Right cardiac atrium (tissue), 5 donors: Measurements from ENCODE around the gene MON2. TPM values are rescaled to one million over a fixed set of nuclear protein-coding genes. Genes with fewer than 3 reads are reported as not detected.
A peak's percentile ranks its signal among the peaks of the same experiment; 100 is the strongest.

Experiments
- ATAC-seq, 2 donors: fragments of 200-7000 bp; cut with Tn5 transposase; one replicate each; pipeline versions ENCODE4 v1.8.0 to v1.9.1; 2020; ENCODE audit warnings: moderate library complexity in 2 of 2, mild to moderate bottlenecking in 1 of 2
- DNase-seq, 3 donors: peaks; one replicate each; pipeline ENCODE4 v3.0.0-alpha.2; 2020
- H3K27ac ChIP-seq: one replicate; pipeline ENCODE4 v1.5.1; 2013; ENCODE audit warnings: mild to moderate bottlenecking, low read length, control low read depth, moderate library complexity
- H3K27me3 ChIP-seq: one replicate; pipeline ENCODE4 v1.6.1; 2013; ENCODE audit not compliant: control insufficient read depth, insufficient read depth
- H3K4me1 ChIP-seq: one replicate; pipeline ENCODE4 v1.6.1; 2013; ENCODE audit warnings: low read length; ENCODE audit not compliant: control insufficient read depth, insufficient read depth
- H3K4me3 ChIP-seq: one replicate; pipeline ENCODE4 v1.5.1; 2013; ENCODE audit warnings: low read length, control low read depth
- H3K9me3 ChIP-seq: one replicate; pipeline ENCODE4 v1.6.1; 2013; ENCODE audit warnings: low read length; ENCODE audit not compliant: control insufficient read depth
- WGBS: extraction: QIAGEN DNeasy Blood & Tissue Kit; methylation state at CpG from one replicate; pipeline ENCODE4 v1.1.7; 2013; 5-methylcytosine and 5-hydroxymethylcytosine counted together
- intact Hi-C, 4 donors: fragments of 100-400 bp; cut with DNase I; formaldehyde crosslinking; loops; one replicate each; pipeline versions ENCODE4 v1.11.0 to v1.14.0; 2022 to 2023
- polyA plus RNA-seq: library from polyadenylated mRNA; stranded (reverse); fragments of 200-250 nt; gene quantifications from one replicate; pipeline ENCODE4 v1.2.3, GENCODE V29; 2013
- total RNA-seq, 4 donors: library from RNA; stranded (reverse); fragmentation: NEBNext Ultra II Directional; extraction: Animal tissue kit (Norgen Biotek cat#: 25700); gene quantifications; one replicate each; pipeline ENCODE4 v1.2.1, GENCODE V29; 2021
- donor health status: healthy with polysubstance abuse.
- donor health status: DM: no; HTN: yes; CAD: no.
- donor health status: DM: no; HTN: no; CAD: no.
- donor health status: DM: no; HTN: yes; CAD: no; lungs with severe emphysema.
- donor health status: DM: yes; HTN: yes; CAD: no.

Gene MON2
- total and polyA plus RNA-seq, 5 donors = 9.1 to 29.0 (median 24.5) TPM

- no peaks in the 10 kb centered on the region for H3K9me3 ChIP-seq
- H3K27me3 ChIP-seq = no peaks in the 10 kb centered on the region
- WGBS = 85% methylated on average over 2 of the region's 2 CpGs
- DNase-seq (no peak), ATAC-seq (peak in 1 of 2 donors; percentile 48)
- intact Hi-C loops = no loop called here
- no peak overlapping the region for H3K4me3 ChIP-seq
- H3K4me1 ChIP-seq = no peaks in the 10 kb centered on the region
- no peak overlapping the region for H3K27ac ChIP-seq
Measured at GRCh38 chr12:62522984-62523383, 56.4 kb downstream of the MON2 start.

GRCh38 chr12:62523619-62524018 is 57.0 kb downstream of the MON2 start:
- intact Hi-C loops = no loop called here
- WGBS = 83% methylated on average over 1 of the region's 1 CpG
- Histone ChIP-seq H3K9me3 (no peaks in the 10 kb centered on the region), H3K27me3 (no peaks in the 10 kb centered on the region), H3K4me1 (no peaks in the 10 kb centered on the region), H3K4me3 (no peak overlapping the region), H3K27ac (no peak overlapping the region)
- DNase-seq (no peak), ATAC-seq (no peak)

GRCh38 chr12:62525271-62525670 is 58.6 kb downstream of the MON2 start:
- no peak for ATAC-seq
- no peak for DNase-seq
- Histone ChIP-seq H3K27me3 (no peaks in the 10 kb centered on the region), H3K9me3 (no peaks in the 10 kb centered on the region), H3K4me1 (no peaks in the 10 kb centered on the region), H3K27ac (no peak overlapping the region), H3K4me3 (no peak overlapping the region)
- intact Hi-C loops = no loop called here

- H3K27me3 ChIP-seq = no peaks in the 10 kb centered on the region
- intact Hi-C loops = no loop called here
- H3K27ac ChIP-seq = no peak overlapping the region
- H3K4me1 ChIP-seq = no peaks in the 10 kb centered on the region
- H3K4me3 ChIP-seq = no peak overlapping the region
- no peak for DNase-seq
- no peak for ATAC-seq
- 37% methylated on average over 1 of the region's 1 CpG for WGBS
- no peaks in the 10 kb centered on the region for H3K9me3 ChIP-seq
Measured at GRCh38 chr12:62530596-62530995, 64.0 kb downstream of the MON2 start.

GRCh38 chr12:62532333-62532732 is 65.7 kb downstream of the MON2 start:
- H3K4me1 ChIP-seq = no peaks in the 10 kb centered on the region
- 79% methylated on average over 3 of the region's 3 CpGs for WGBS
- ATAC-seq (no peak), DNase-seq (no peak)
- H3K27me3 ChIP-seq = no peaks in the 10 kb centered on the region
- H3K27ac ChIP-seq = no peak overlapping the region
- no peaks in the 10 kb centered on the region for H3K9me3 ChIP-seq
- intact Hi-C loops = no loop called here
- no peak overlapping the region for H3K4me3 ChIP-seq

- Histone ChIP-seq H3K27ac (no peak overlapping the region), H3K27me3 (no peaks in the 10 kb centered on the region), H3K9me3 (no peaks in the 10 kb centered on the region), H3K4me1 (no peaks in the 10 kb centered on the region), H3K4me3 (no peak overlapping the region)
- DNase-seq = no peak
- intact Hi-C loops = no loop called here
- no peak for ATAC-seq
- WGBS = 87% methylated on average over 2 of the region's 2 CpGs
Measured at GRCh38 chr12:62533087-62533754, 66.6 kb downstream of the MON2 start.

GRCh38 chr12:62533755-62534107 is 67.1 kb downstream of the MON2 start:
- WGBS = 98% methylated on average over 2 of the region's 2 CpGs
- DNase-seq = no peak
- intact Hi-C loops = no loop called here

GRCh38 chr12:62536546-62536945 is 69.9 kb downstream of the MON2 start:
- Histone ChIP-seq H3K27ac (no peak overlapping the region), H3K9me3 (no peaks in the 10 kb centered on the region), H3K4me3 (no peak overlapping the region), H3K4me1 (no peaks in the 10 kb centered on the region), H3K27me3 (no peaks in the 10 kb centered on the region)
- WGBS = 75% methylated on average over 4 of the region's 4 CpGs
- no peak for DNase-seq
- ATAC-seq = no peak
- intact Hi-C loops = no loop called here

More at GRCh38 chr12:62533755-62534107, 67.1 kb downstream of the MON2 start:
- Histone ChIP-seq H3K9me3 (no peaks in the 10 kb centered on the region), H3K27me3 (no peaks in the 10 kb centered on the region), H3K4me3 (no peak overlapping the region), H3K27ac (no peak overlapping the region), H3K4me1 (no peaks in the 10 kb centered on the region)
- ATAC-seq = peak in 1 of 2 donors; percentile 19

GRCh38 chr12:62537551-62537950 is 70.9 kb downstream of the MON2 start:
- 63% methylated on average over 2 of the region's 2 CpGs for WGBS
- Histone ChIP-seq H3K4me1 (no peaks in the 10 kb centered on the region), H3K27me3 (no peaks in the 10 kb centered on the region), H3K9me3 (no peaks in the 10 kb centered on the region), H3K27ac (no peak overlapping the region), H3K4me3 (no peak overlapping the region)
- peak; percentile 45 to 65 for ATAC-seq
- DNase-seq = peak; percentile 35 to 61 (median 37)
- intact Hi-C loops = no loop called here

- DNase-seq = no peak
Measured at GRCh38 chr12:62540354-62540753, 73.7 kb downstream of the MON2 start.

GRCh38 chr12:62542814-62543213 is 76.2 kb downstream of the MON2 start:
- DNase-seq (no peak), ATAC-seq (no peak)
- H3K4me1 ChIP-seq = no peaks in the 10 kb centered on the region
- no peak overlapping the region for H3K27ac ChIP-seq
- 93% methylated on average over 1 of the region's 1 CpG for WGBS
- intact Hi-C loops = no loop called here
- no peaks in the 10 kb centered on the region for H3K27me3 ChIP-seq
- no peaks in the 10 kb centered on the region for H3K9me3 ChIP-seq
- no peak overlapping the region for H3K4me3 ChIP-seq

More at GRCh38 chr12:62540354-62540753, 73.7 kb downstream of the MON2 start:
- intact Hi-C loops = no loop called here
- Histone ChIP-seq H3K4me1 (no peaks in the 10 kb centered on the region), H3K27me3 (no peaks in the 10 kb centered on the region), H3K27ac (no peak overlapping the region), H3K9me3 (no peaks in the 10 kb centered on the region), H3K4me3 (no peak overlapping the region)
- ATAC-seq = no peak
- 71% methylated on average over 2 of the region's 2 CpGs for WGBS

GRCh38 chr12:62543324-62543723 is 76.7 kb downstream of the MON2 start:
- Histone ChIP-seq H3K27ac (no peak overlapping the region), H3K4me1 (no peaks in the 10 kb centered on the region), H3K4me3 (no peak overlapping the region), H3K9me3 (no peaks in the 10 kb centered on the region), H3K27me3 (no peaks in the 10 kb centered on the region)
- DNase-seq (no peak), ATAC-seq (no peak)
- 94% methylated on average over 5 of the region's 5 CpGs for WGBS
- intact Hi-C loops = no loop called here
